ENCODE measurements around the gene PAX7. TPM values are rescaled to one million over a fixed set of nuclear protein-coding genes. Genes with fewer than 3 reads are reported as not detected.

PAX7 gene
- total and polyA plus RNA-seq, 9 donors: not detected

DNA sequence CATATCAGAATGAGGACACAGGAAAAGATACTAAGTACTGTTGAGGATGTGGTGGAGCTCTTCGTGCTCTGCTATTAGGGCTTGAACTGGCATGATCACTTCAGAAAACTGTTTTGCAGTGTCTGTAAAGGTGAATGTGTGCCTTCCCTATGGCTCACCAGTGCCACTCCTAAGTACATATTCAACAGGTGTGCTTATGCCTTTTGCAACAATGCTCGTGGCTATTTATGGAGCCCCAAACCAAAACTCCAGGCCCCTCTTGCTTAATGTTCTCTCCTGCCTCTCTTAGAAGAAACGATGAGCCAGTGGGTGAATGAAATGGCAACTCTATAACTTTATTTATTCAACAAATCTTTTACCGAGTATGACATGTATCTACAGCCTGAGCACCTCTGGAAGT lies 158.6 kb downstream of the PAX7 start:
- intact Hi-C loops (cut with DNase I): no loop called here

DNA sequence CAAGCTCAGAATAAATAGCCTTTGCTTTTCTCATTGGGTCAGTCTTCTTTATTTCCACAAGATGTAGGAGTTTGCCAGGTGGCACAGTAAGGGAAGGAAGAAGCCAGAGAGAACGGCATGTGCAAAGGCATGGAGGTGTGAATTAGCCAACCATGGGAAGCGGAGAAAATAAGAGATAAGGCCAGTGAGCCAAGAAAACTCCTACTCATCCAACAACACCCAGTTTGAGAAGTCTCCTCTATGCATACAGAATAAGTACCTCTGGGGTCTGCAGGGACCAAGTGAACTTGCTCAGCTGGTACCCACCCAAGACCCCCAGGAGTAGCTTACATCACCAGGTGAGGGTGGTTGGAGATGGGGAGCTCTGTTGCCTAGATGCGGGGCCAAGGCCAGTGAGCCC lies 162.1 kb downstream of the PAX7 start:
- DNase-seq: no peak
- Histone ChIP-seq H3K36me3 (no peaks in the 10 kb centered on the region), H3K9me3 (peaks cover 0 to 9% of the 10 kb centered on the region in 2 donors), H3K4me3 (no peak overlapping the region), H3K27me3 (no peaks in the 10 kb centered on the region), H3K27ac (no peak overlapping the region), H3K4me1 (ENCODE audit: insufficient read depth) (no peaks in the 10 kb centered on the region)
- 73 to 91% (median 83%) methylated on average over 3 of the region's 3 CpGs for WGBS, 3 donors
- intact Hi-C loops (cut with DNase I): no loop called here
- TF ChIP-seq POLR2A (IDR thresholded peaks at IDR 0.05) (no peak), EP300 (IDR thresholded peaks at IDR 0.05) (no peak)
- TF ChIP-seq, protein P1, sequence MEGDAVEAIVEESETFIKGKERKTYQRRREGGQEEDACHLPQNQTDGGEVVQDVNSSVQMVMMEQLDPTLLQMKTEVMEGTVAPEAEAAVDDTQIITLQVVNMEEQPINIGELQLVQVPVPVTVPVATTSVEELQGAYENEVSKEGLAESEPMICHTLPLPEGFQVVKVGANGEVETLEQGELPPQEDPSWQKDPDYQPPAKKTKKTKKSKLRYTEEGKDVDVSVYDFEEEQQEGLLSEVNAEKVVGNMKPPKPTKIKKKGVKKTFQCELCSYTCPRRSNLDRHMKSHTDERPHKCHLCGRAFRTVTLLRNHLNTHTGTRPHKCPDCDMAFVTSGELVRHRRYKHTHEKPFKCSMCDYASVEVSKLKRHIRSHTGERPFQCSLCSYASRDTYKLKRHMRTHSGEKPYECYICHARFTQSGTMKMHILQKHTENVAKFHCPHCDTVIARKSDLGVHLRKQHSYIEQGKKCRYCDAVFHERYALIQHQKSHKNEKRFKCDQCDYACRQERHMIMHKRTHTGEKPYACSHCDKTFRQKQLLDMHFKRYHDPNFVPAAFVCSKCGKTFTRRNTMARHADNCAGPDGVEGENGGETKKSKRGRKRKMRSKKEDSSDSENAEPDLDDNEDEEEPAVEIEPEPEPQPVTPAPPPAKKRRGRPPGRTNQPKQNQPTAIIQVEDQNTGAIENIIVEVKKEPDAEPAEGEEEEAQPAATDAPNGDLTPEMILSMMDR (IDR thresholded peaks at IDR 0.05): no peak

More for the DNA sequence above, 158.6 kb downstream of the PAX7 start:
- no peak overlapping the region for H3K27ac ChIP-seq
- 70 to 79% (median 73%) methylated on average over 4 of the region's 4 CpGs for WGBS, 3 donors
- H3K36me3 ChIP-seq: no peaks in the 10 kb centered on the region
- TF ChIP-seq, protein P1 (IDR thresholded peaks at IDR 0.05): no peak
- TF ChIP-seq POLR2A (IDR thresholded peaks at IDR 0.05) (no peak), EP300 (IDR thresholded peaks at IDR 0.05) (no peak)
- H3K27me3 ChIP-seq: no peaks in the 10 kb centered on the region
- no peak for DNase-seq
- H3K4me3 ChIP-seq: no peak overlapping the region
- H3K9me3 ChIP-seq: peaks cover 0 to 9% of the 10 kb centered on the region in 2 donors
- H3K4me1 ChIP-seq (ENCODE audit: insufficient read depth): no peaks in the 10 kb centered on the region

DNA sequence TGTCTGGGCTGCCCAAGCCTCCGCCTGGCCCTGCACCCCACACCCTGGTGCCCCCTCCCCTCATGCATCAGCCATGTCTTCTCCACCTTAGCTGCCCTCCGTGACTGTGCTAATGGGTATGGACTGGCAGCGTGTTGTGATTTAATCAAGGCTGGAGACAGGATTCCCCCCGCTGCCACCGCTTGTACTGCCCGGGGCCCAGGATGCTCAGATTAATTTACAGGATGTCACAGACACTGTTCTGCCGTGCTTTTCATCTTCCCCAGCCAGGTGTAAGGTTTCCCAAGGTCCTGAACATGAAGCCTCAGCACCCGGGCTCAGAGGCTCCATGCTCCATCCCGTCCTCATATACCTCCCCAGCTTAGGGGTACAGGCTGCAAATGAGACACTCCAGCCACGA lies 162.5 kb downstream of the PAX7 start:
- Histone ChIP-seq H3K27ac (no peak overlapping the region), H3K4me3 (no peak overlapping the region), H3K27me3 (no peaks in the 10 kb centered on the region), H3K36me3 (no peaks in the 10 kb centered on the region), H3K9me3 (peaks cover 0 to 9% of the 10 kb centered on the region in 2 donors), H3K4me1 (ENCODE audit: insufficient read depth) (no peaks in the 10 kb centered on the region)
- TF ChIP-seq, protein P1 (IDR thresholded peaks at IDR 0.05): no peak
- TF ChIP-seq POLR2A (IDR thresholded peaks at IDR 0.05) (no peak), EP300 (IDR thresholded peaks at IDR 0.05) (no peak)
- WGBS, 3 donors: 56 to 73% (median 59%) methylated on average over 10 of the region's 10 CpGs
- no peak for DNase-seq
- intact Hi-C loops (cut with DNase I): no loop called here

DNA sequence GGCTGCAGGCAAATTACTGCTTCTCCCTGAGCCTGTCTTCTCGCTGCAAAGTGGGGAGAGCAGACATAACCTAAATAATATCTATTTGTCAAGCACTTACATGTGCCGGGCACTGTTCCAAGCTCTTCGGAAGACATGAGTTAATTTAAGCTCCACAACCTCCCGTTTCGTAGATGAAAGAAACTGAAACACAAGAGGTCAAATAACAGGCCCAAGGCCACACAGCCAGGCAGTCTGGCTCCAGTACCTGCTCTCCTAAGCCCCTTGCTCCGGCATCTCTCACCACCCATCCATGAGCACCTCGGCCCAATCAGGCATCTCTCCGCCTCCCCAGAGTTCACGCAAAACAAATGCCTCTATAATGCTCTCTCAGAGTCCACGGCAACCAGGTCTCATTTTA lies 163.4 kb downstream of the PAX7 start:
- no peaks in the 10 kb centered on the region for H3K27me3 ChIP-seq
- DNase-seq: no peak
- no peaks in the 10 kb centered on the region for H3K4me1 ChIP-seq (ENCODE audit: insufficient read depth)
- peaks cover 0 to 9% of the 10 kb centered on the region in 2 donors for H3K9me3 ChIP-seq
- H3K4me3 ChIP-seq: no peak overlapping the region
- intact Hi-C loops (cut with DNase I): no loop called here
- no peak overlapping the region for H3K27ac ChIP-seq
- 11 to 15% (median 13%) methylated on average over 10 of the region's 10 CpGs for WGBS, 3 donors
- TF ChIP-seq, protein P1 (IDR thresholded peaks at IDR 0.05): no peak
- TF ChIP-seq POLR2A (IDR thresholded peaks at IDR 0.05) (no peak), EP300 (IDR thresholded peaks at IDR 0.05) (no peak)
- H3K36me3 ChIP-seq: no peaks in the 10 kb centered on the region
